SIG-M5 treated with dmso at 0.1 percent for 504 hours (cell line): Measurements from ENCODE around the gene PF4V1.

Experiments
- DNase-seq: peaks from one replicate; lab custom pipeline; 2025; ENCODE audit not compliant: unreplicated experiment; lab: John Stamatoyannopoulos, UW

PF4V1 gene

GRCh38 chr4:73902038-73902637 lies 49.0 kb downstream of the PF4V1 start:
- DNase-seq = no peak

- DNase-seq = no peak
These were observed 49.9 kb downstream of the PF4V1 start for GRCh38 chr4:73902817-73903547.
